Measurements from ENCODE around the gene SHC3. TPM values are rescaled to one million over a fixed set of nuclear protein-coding genes. Genes with fewer than 3 reads are reported as not detected.

Gene SHC3
- total RNA-seq, 1 donor = 11.7 TPM

- no peak for DNase-seq (ENCODE audit: low read depth)
- no peak for TF ChIP-seq CTCF (IDR thresholded peaks at IDR 0.05; ENCODE audit: insufficient read depth, low read depth, low read length)
- H3K4me3 ChIP-seq (ENCODE audit: low read depth, low read length) = peak overlapping the region; percentile 93
Measured at GRCh38 chr9:88995627-88996026, 183.0 kb downstream of the SHC3 start.

GRCh38 chr9:88995200-88995577 is 183.4 kb downstream of the SHC3 start:
- no peak for TF ChIP-seq CTCF (IDR thresholded peaks at IDR 0.05; ENCODE audit: insufficient read depth, low read depth, low read length)
- DNase-seq (ENCODE audit: low read depth) = peak; percentile 50
- H3K4me3 ChIP-seq (ENCODE audit: low read depth, low read length) = peak overlapping the region; percentile 93

- TF ChIP-seq CTCF (IDR thresholded peaks at IDR 0.05; ENCODE audit: insufficient read depth, low read depth, low read length) = no peak
- DNase-seq (ENCODE audit: low read depth) = peak; percentile 63
- peak overlapping the region; percentile 93 for H3K4me3 ChIP-seq (ENCODE audit: low read depth, low read length)
Measured at GRCh38 chr9:88994469-88995199, 184.0 kb downstream of the SHC3 start.

- H3K4me3 ChIP-seq (ENCODE audit: low read depth, low read length) = peak overlapping the region; percentile 93
- TF ChIP-seq CTCF (IDR thresholded peaks at IDR 0.05; ENCODE audit: insufficient read depth, low read depth, low read length) = no peak
- DNase-seq (ENCODE audit: low read depth) = no peak
Measured at GRCh38 chr9:88993871-88994460, 184.7 kb downstream of the SHC3 start.

GRCh38 chr9:88993327-88993726 is 185.3 kb downstream of the SHC3 start:
- DNase-seq (ENCODE audit: low read depth) = peak; percentile 73
- peak overlapping the region; percentile 93 for H3K4me3 ChIP-seq (ENCODE audit: low read depth, low read length)
- TF ChIP-seq CTCF (IDR thresholded peaks at IDR 0.05; ENCODE audit: insufficient read depth, low read depth, low read length) = no peak

- peak overlapping the region; percentile 93 for H3K4me3 ChIP-seq (ENCODE audit: low read depth, low read length)
- peak; percentile 36 for DNase-seq (ENCODE audit: low read depth)
- TF ChIP-seq CTCF (IDR thresholded peaks at IDR 0.05; ENCODE audit: insufficient read depth, low read depth, low read length) = no peak
Measured at GRCh38 chr9:88992556-88992955, 186.1 kb downstream of the SHC3 start.
